GM12875 (cell line): Measurements from ENCODE around the gene ESRP2.

Experiments used
- H3K4me3 ChIP-seq: one replicate; pipeline ENCODE4 v1.5.1; 2011; ENCODE audit warnings: low read depth, low read length, control low read depth
- TF ChIP-seq, protein P1 (sequence below): IDR thresholded peaks from 2 replicates; pipeline ENCODE4 v1.5.1; 2011; ENCODE audit warnings: low read depth, mild to moderate bottlenecking, control low read depth, inconsistent platforms, low read length, moderate library complexity, borderline replicate concordance; ENCODE audit not compliant: insufficient read depth

The ESRP2 gene

GRCh38 chr16:68279726-68280558, 44.0 kb upstream of the ESRP2 start:
- no peak overlapping the region for H3K4me3 ChIP-seq
- TF ChIP-seq, protein P1, sequence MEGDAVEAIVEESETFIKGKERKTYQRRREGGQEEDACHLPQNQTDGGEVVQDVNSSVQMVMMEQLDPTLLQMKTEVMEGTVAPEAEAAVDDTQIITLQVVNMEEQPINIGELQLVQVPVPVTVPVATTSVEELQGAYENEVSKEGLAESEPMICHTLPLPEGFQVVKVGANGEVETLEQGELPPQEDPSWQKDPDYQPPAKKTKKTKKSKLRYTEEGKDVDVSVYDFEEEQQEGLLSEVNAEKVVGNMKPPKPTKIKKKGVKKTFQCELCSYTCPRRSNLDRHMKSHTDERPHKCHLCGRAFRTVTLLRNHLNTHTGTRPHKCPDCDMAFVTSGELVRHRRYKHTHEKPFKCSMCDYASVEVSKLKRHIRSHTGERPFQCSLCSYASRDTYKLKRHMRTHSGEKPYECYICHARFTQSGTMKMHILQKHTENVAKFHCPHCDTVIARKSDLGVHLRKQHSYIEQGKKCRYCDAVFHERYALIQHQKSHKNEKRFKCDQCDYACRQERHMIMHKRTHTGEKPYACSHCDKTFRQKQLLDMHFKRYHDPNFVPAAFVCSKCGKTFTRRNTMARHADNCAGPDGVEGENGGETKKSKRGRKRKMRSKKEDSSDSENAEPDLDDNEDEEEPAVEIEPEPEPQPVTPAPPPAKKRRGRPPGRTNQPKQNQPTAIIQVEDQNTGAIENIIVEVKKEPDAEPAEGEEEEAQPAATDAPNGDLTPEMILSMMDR, result no peak

GRCh38 chr16:68276223-68276622, 40.3 kb upstream of the ESRP2 start:
- no peak overlapping the region for H3K4me3 ChIP-seq
- TF ChIP-seq, protein P1, result no peak

DNA sequence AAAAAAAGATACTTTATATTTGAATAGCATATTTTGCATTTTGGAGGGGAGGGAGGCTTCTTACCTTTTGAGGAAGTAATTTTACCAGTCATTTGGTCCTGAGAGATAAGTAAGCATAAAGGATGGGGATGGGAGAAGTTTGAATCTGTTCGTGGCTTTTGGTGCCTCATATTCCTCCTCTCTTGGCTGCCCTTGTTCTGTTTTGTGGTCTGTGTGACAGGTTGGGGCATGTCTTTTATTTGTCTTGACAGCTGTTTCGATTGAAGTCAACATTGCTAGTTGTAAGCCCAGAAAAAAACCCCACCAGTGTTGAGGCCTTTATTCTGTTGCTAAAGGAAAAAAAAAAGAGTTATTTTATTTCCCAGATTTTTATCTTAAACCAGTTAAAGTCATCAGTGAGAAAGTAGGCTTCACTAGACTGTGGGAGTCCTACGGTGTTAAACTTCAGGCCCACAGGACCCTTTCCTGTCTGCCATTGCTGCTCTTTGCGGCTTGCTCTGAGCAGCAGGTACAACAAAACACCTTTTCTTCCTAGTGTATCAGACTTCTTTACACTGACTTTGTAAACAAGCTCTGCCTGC, 39.8 kb upstream of the ESRP2 start:
- no peak overlapping the region for H3K4me3 ChIP-seq
- TF ChIP-seq, protein P1, result no peak

- TF ChIP-seq, protein P1, result no peak
- no peak overlapping the region for H3K4me3 ChIP-seq
Measured at GRCh38 chr16:68274441-68274840, 38.5 kb upstream of the ESRP2 start.

- TF ChIP-seq, protein P1, result no peak
- no peak overlapping the region for H3K4me3 ChIP-seq
Measured at GRCh38 chr16:68273896-68274295, 38.0 kb upstream of the ESRP2 start.

- no peak overlapping the region for H3K4me3 ChIP-seq
- TF ChIP-seq, protein P1, result no peak
Measured at GRCh38 chr16:68273459-68273858, 37.5 kb upstream of the ESRP2 start.
